HepG2 (cell line): ENCODE data around the gene ZNF677. TPM values are rescaled to one million over a fixed set of nuclear protein-coding genes. Genes with fewer than 3 reads are reported as not detected.

ENCODE experiments used
- ATAC-seq: fragments of 200-7000 bp; cut with Tn5 transposase; 3 replicates; pipeline ENCODE4 v1.9.1; 2020; ENCODE audit warnings: mild to moderate bottlenecking, moderate library complexity
- BruUV-seq: library from RNA; stranded (reverse); fragments of 400-500 nt; replicated peaks from 2 replicates; lab custom pipeline; 2021; lab: Mats Ljungman, UMichigan
- CTCF ChIA-PET: fragments of 300-600 bp; formaldehyde crosslinking; extraction: SDS; loops from one replicate; lab custom pipeline; 2021; ENCODE audit warnings: low total read pairs, inconsistent platforms, low intra/inter-chr PET ratio; lab: Yijun Ruan, JAX
- POLR2A ChIA-PET: fragments of 350-600 bp; sonication (Branson Sonifier 250); formaldehyde crosslinking; loops from one replicate; lab custom pipeline; 2020; ENCODE audit warnings: antibody characterized with exemption, inconsistent platforms; lab: Yijun Ruan, JAX
- DNase-seq: peaks from one replicate; pipeline ENCODE4 v3.0.0-alpha.2; 2015; ENCODE audit warnings: low spot score
- FAIRE-seq: peaks from 3 replicates; lab custom pipeline; 2011; peaks lifted over from hg19 to GRCh38; lab: Jason Lieb, UNC
- H2AFZ ChIP-seq: one replicate; pipeline ENCODE4 v1.6.1; 2011; ENCODE audit warnings: low read length, inconsistent platforms
- H3K27ac ChIP-seq: fragments of 300-600 bp; 3 replicates; pipeline ENCODE4 v1.8.0; 2011; ENCODE audit warnings: mixed run types, mild to moderate bottlenecking, mixed read lengths, low read length, inconsistent platforms; ENCODE audit not compliant: insufficient read depth; ENCODE audit errors: extremely low read length
- H3K27me3 ChIP-seq, 2 experiments: fragments of 200-600 bp in 1 of 2; 2 replicates in 1 of 2; 3 replicates in 1 of 2; pipeline versions ENCODE4 v1.6.0 to v1.8.0; 2011; ENCODE audit warnings: low read length in 2 of 2, mild to moderate bottlenecking in 2 of 2, moderate library complexity in 2 of 2, inconsistent platforms in 1 of 2; ENCODE audit not compliant: insufficient read depth in 2 of 2, control insufficient read depth in 1 of 2
- H3K36me3 ChIP-seq, 2 experiments: fragments of 200-600 bp in 1 of 2; replicated peaks in 1 of 2; 2 replicates in 1 of 2; 3 replicates in 1 of 2; pipeline versions ENCODE4 v1.5.1 to v1.8.0; 2011; ENCODE audit warnings: low read length in 2 of 2, inconsistent platforms in 1 of 2; ENCODE audit not compliant: insufficient read depth in 2 of 2, control insufficient read depth in 1 of 2
- H3K4me1 ChIP-seq: 2 replicates; pipeline ENCODE4 v1.5.1; 2012; ENCODE audit warnings: low read length, inconsistent platforms; ENCODE audit not compliant: insufficient read depth
- H3K4me2 ChIP-seq: 2 replicates; pipeline ENCODE4 v1.6.0; 2011; ENCODE audit warnings: low read depth, low read length, inconsistent platforms
- H3K4me3 ChIP-seq, 3 experiments: fragments of 200-600 bp in 1 of 3; sonication (generic), shearing (Covaris generic) in 1 of 3; replicated peaks in 1 of 3; 2 replicates each; pipeline ENCODE4 v1.5.1; 2011 to 2016; ENCODE audit warnings: low read length in 3 of 3, inconsistent platforms in 2 of 3, low read depth in 2 of 3, mild to moderate bottlenecking in 2 of 3, control low read depth in 1 of 3, mixed read lengths in 1 of 3; ENCODE audit not compliant: insufficient read depth in 1 of 3
- H3K79me2 ChIP-seq: one replicate; pipeline ENCODE4 v1.6.1; 2011; ENCODE audit warnings: low read length, inconsistent platforms; ENCODE audit not compliant: insufficient read depth
- H3K9ac ChIP-seq: 2 replicates; pipeline ENCODE4 v1.6.0; 2011; ENCODE audit warnings: mild to moderate bottlenecking, low read depth, low read length, inconsistent platforms; ENCODE audit not compliant: insufficient read depth
- H3K9me3 ChIP-seq: 2 replicates; pipeline ENCODE4 v1.5.1; 2012; ENCODE audit warnings: mild to moderate bottlenecking, low read length
- H4K20me1 ChIP-seq: 2 replicates; pipeline ENCODE4 v1.6.0; 2011; ENCODE audit warnings: inconsistent platforms, mild to moderate bottlenecking, low read length, moderate library complexity; ENCODE audit not compliant: insufficient read depth
- ARHGAP35 ChIP-seq: sonication (generic); formaldehyde crosslinking; IDR thresholded peaks from 2 replicates; pipeline ENCODE4 v1.9.0; 2022; ENCODE audit warnings: mild to moderate bottlenecking, inconsistent platforms, moderate library complexity, missing genetic modification reagents, borderline replicate concordance
- CAMTA2 ChIP-seq: sonication (generic); formaldehyde crosslinking; IDR thresholded peaks from 2 replicates; pipeline ENCODE4 v1.4.0; 2020; ENCODE audit warnings: mild to moderate bottlenecking, missing genetic modification reagents, borderline replicate concordance
- E2F1 ChIP-seq: sonication (generic); formaldehyde crosslinking; IDR thresholded peaks from 2 replicates; pipeline ENCODE4 v1.5.0; 2020; ENCODE audit warnings: missing genetic modification reagents
- HOXD1 ChIP-seq: sonication (generic); formaldehyde crosslinking; IDR thresholded peaks from 2 replicates; pipeline ENCODE4 v1.5.0; 2020; ENCODE audit warnings: missing genetic modification reagents
- IKZF5 ChIP-seq: IDR thresholded peaks from 2 replicates; pipeline ENCODE4 v1.6.1; 2018; ENCODE audit warnings: missing genetic modification reagents, mild to moderate bottlenecking, missing compliant biosample characterization
- ISX ChIP-seq: sonication (generic); formaldehyde crosslinking; conservative IDR thresholded peaks from 2 replicates; pipeline ENCODE4 v1.5.0; 2020; ENCODE audit warnings: missing genetic modification reagents
- KAT8 ChIP-seq: IDR thresholded peaks from 2 replicates; pipeline ENCODE4 v1.6.1; 2016; ENCODE audit warnings: missing genetic modification reagents, missing compliant biosample characterization
- KDM2A ChIP-seq: sonication (generic); formaldehyde crosslinking; IDR thresholded peaks from 2 replicates; pipeline ENCODE4 v1.4.0; 2020; ENCODE audit warnings: low read depth, missing genetic modification reagents, borderline replicate concordance
- MIER2 ChIP-seq: IDR thresholded peaks from 2 replicates; pipeline ENCODE4 v1.6.1; 2016; ENCODE audit warnings: missing biosample characterization, missing genetic modification reagents
- MXD3 ChIP-seq: IDR thresholded peaks from 2 replicates; pipeline ENCODE4 v1.6.1; 2016; ENCODE audit warnings: mild to moderate bottlenecking, missing biosample characterization, missing genetic modification reagents
- SP1 ChIP-seq, 2 experiments: fragments of 450-650 bp in 1 of 2; sonication (generic) in 1 of 2; formaldehyde crosslinking in 1 of 2; IDR thresholded peaks; 2 replicates each; pipeline versions ENCODE4 v1.4.0 to v1.6.1; 2016 to 2020; ENCODE audit warnings: missing genetic modification reagents in 1 of 2
- STAG1 ChIP-seq: sonication (generic); formaldehyde crosslinking; IDR thresholded peaks from 2 replicates; pipeline ENCODE4 v1.4.0; 2020; ENCODE audit warnings: missing genetic modification reagents
- ZBTB20 ChIP-seq: sonication (generic); formaldehyde crosslinking; IDR thresholded peaks from 2 replicates; pipeline ENCODE4 v1.8.1; 2023; ENCODE audit warnings: missing genetic modification reagents, low read depth, mild to moderate bottlenecking, borderline replicate concordance
- ZNF557 ChIP-seq: sonication (generic); formaldehyde crosslinking; IDR thresholded peaks from 2 replicates; pipeline ENCODE4 v1.4.0; 2020; ENCODE audit warnings: missing genetic modification reagents
- ZNF746 ChIP-seq: sonication (generic); formaldehyde crosslinking; IDR thresholded peaks from 2 replicates; pipeline ENCODE4 v1.8.0; 2022; ENCODE audit warnings: mild to moderate bottlenecking, missing genetic modification reagents
- ZNF782 ChIP-seq: sonication (generic); formaldehyde crosslinking; IDR thresholded peaks from 2 replicates; pipeline ENCODE4 v1.4.0; 2020; ENCODE audit warnings: missing genetic modification reagents, mild to moderate bottlenecking, borderline replicate concordance
- ZNF792 ChIP-seq: IDR thresholded peaks from 2 replicates; pipeline ENCODE4 v1.6.1; 2016
- WGBS: methylation state at CpG from one replicate; pipeline ENCODE4 v1.1.6; 2017; ENCODE audit warnings: low lambda C conversion rate; 5-methylcytosine and 5-hydroxymethylcytosine counted together
- in situ Hi-C: cut with HindIII; loops from 2 replicates; pipeline ENCODE4 v1.10.0; 2017; ENCODE audit warnings: low pct_unique_long_range_greater_than_20kb; ENCODE audit not compliant: extremely low pct_ligation_motif_present
- intact Hi-C: fragments of 100-400 bp; cut with micrococcal nuclease; formaldehyde crosslinking; loops from one replicate; pipeline ENCODE4 v1.10.0; 2022; ENCODE audit not compliant: unreplicated experiment
- polyA plus RNA-seq, 8 experiments: library from polyadenylated mRNA; depleted of rRNA in 3 of 8; stranded (reverse) in 7 of 8; unstranded in 1 of 8; fragments of >200 nt; fragmentation: Illumina TruSeq in 4 of 8; extraction: Trizol in 4 of 8; gene quantifications; 2 replicates each; pipeline versions ENCODE4 v1.2.1 to v1.2.3, GENCODE V29; 2011 to 2016; ENCODE audit warnings: low read depth in 4 of 8, missing spikeins in 1 of 8, mixed read lengths in 1 of 8; ENCODE audit not compliant: insufficient read depth in 1 of 8
- total RNA-seq, 5 experiments: library from RNA; depleted of rRNA; stranded (reverse); fragments of >200 nt; fragmentation: Illumina TruSeq; extraction: Trizol; gene quantifications; 2 replicates each; pipeline ENCODE4 v1.2.3, GENCODE V29; 2016; ENCODE audit warnings: low read depth in 1 of 5
- TF ChIP-seq, protein P1 (sequence below): sonication (generic); formaldehyde crosslinking; IDR thresholded peaks from 2 replicates; pipeline ENCODE4 v1.9.0; 2022; ENCODE audit warnings: low read depth, missing genetic modification reagents
- TF ChIP-seq, protein P2 (sequence below): sonication (generic); formaldehyde crosslinking; IDR thresholded peaks from 2 replicates; pipeline ENCODE4 v1.4.0; 2020; ENCODE audit warnings: mild to moderate bottlenecking, missing genetic modification reagents

The ZNF677 gene
- total and polyA plus RNA-seq, 2 of the 13 experiments (the other 11 are each of a cell fraction or from before 2014, with no cell fraction given): not detected

GRCh38 chr19:53246498-53246897, 8.2 kb downstream of the ZNF677 start:
- no peak overlapping the region for H2AFZ ChIP-seq
- POLR2A ChIA-PET: no interaction called here
- no peaks in the 10 kb centered on the region for H4K20me1 ChIP-seq
- intact Hi-C loops: no loop called here
- no peak overlapping the region for H3K4me3 ChIP-seq
- H3K4me2 ChIP-seq: no peak overlapping the region
- WGBS: 0% methylated on average over 1 of the region's 1 CpG
- DNase-seq: no peak
- CTCF ChIA-PET: interaction anchor here (0.6 kb wide), 1 partner anchor 482 kb away, joined by 3 read pairs; no protein-coding TSS in a partner anchor
- no peaks in the 10 kb centered on the region for H3K79me2 ChIP-seq
- H3K9me3 ChIP-seq: peaks cover 82% of the 10 kb centered on the region
- in situ Hi-C loops: no loop called here
- TF ChIP-seq E2F1 (CRISPR knock-in tag) (no peak), HOXD1 (CRISPR knock-in tag) (no peak), STAG1 (no peak), ZNF557 (CRISPR knock-in tag) (no peak), IKZF5 (CRISPR knock-in tag) (no peak), ZNF746 (no peak), MXD3 (CRISPR knock-in tag) (no peak), ZNF792 (no peak), ZBTB20 (no peak), MIER2 (no peak), SP1 (IDR thresholded peaks at IDR 0.05) (no peak), SP1 (CRISPR knock-in tag; IDR thresholded peaks at IDR 0.05) (no peak), ZNF782 (no peak), CAMTA2 (CRISPR knock-in tag) (no peak), KDM2A (CRISPR knock-in tag) (no peak), KAT8 (CRISPR knock-in tag) (no peak), ISX (CRISPR knock-in tag) (no peak), ARHGAP35 (no peak)
- TF ChIP-seq, protein P1, sequence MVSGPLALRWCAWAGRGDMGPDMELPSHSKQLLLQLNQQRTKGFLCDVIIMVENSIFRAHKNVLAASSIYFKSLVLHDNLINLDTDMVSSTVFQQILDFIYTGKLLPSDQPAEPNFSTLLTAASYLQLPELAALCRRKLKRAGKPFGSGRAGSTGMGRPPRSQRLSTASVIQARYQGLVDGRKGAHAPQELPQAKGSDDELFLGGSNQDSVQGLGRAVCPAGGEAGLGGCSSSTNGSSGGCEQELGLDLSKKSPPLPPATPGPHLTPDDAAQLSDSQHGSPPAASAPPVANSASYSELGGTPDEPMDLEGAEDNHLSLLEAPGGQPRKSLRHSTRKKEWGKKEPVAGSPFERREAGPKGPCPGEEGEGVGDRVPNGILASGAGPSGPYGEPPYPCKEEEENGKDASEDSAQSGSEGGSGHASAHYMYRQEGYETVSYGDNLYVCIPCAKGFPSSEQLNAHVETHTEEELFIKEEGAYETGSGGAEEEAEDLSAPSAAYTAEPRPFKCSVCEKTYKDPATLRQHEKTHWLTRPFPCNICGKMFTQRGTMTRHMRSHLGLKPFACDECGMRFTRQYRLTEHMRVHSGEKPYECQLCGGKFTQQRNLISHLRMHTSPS (CRISPR knock-in tag): no peak
- TF ChIP-seq, protein P2, sequence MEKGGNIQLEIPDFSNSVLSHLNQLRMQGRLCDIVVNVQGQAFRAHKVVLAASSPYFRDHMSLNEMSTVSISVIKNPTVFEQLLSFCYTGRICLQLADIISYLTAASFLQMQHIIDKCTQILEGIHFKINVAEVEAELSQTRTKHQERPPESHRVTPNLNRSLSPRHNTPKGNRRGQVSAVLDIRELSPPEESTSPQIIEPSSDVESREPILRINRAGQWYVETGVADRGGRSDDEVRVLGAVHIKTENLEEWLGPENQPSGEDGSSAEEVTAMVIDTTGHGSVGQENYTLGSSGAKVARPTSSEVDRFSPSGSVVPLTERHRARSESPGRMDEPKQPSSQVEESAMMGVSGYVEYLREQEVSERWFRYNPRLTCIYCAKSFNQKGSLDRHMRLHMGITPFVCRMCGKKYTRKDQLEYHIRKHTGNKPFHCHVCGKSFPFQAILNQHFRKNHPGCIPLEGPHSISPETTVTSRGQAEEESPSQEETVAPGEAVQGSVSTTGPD: no peak
- FAIRE-seq: no peak
- no peak overlapping the region for H3K27ac ChIP-seq
- H3K27me3 ChIP-seq: no peaks in the 10 kb centered on the region; a peak in 1 of 5 replicates
- H3K36me3 ChIP-seq: no peaks in the 10 kb centered on the region
- H3K9ac ChIP-seq: no peak overlapping the region
- H3K4me1 ChIP-seq: no peaks in the 10 kb centered on the region
- no TSS peak for BruUV-seq
- ATAC-seq: no peak
